NAMALWA (cell line): ENCODE measurements around the gene TBC1D2B.
A peak's percentile ranks its signal among the peaks of the same experiment; 100 is the strongest.

Experiments
- DNase-seq: peaks from one replicate; pipeline ENCODE4 v3.0.0-alpha.2; 2015; ENCODE audit warnings: low spot score

Gene TBC1D2B

DNA sequence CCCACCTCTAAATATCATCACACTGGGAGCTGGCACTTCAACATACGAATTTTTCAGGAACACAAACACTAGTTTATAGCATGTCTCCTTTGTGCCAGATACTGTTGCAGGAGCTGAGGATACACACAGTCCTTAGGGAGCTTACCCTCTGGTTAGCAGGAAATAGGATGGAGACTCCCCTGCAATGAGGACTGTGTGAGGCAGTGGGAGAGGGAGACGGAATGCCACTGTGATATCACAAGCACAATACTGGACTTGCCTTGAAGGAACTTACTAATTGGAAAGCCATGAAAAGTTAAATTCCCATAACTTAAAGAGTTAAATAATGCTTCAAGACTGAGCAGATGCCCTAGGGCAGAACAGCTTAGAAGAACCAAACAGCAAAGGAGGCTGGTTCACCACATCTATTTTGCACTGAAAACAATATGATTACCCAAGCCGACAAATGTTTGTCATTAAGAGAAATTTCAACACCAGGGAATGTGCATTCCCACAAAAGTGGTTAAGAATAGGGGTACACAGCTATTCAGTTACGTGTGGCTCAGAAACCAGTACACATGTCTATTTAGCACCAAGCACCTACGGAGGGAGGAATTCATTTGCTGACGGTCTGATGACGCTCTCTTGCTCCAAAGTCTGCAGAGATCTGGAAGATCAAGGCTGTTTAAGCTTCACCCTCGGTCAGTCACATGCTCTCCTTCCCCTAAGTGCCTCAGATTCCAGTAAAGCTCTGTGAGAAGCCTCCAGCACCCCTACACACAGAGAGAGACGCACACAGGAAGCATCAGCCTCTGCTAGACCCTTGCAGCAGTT lies 5.2 kb downstream of the TBC1D2B start:
- DNase-seq, result no peak

DNA sequence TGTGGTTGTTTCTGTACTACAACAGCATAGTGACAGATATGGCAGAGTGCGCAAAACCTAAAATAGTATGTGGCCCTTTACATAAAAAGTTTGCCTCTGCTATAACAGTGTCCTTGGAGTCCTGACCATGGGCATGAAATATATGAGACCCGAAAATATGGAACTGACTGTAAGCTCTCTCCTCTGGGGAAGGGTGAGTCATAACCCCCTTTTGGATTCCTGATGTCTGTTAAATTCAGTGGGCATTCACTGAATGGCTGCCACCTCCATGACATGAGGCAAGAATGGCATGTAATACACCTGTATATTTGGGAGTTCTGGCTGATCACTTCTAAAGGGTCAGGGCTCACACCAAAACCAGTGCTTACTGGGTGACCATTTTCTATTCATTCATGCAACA lies 6.1 kb downstream of the TBC1D2B start:
- DNase-seq, result no peak

DNA sequence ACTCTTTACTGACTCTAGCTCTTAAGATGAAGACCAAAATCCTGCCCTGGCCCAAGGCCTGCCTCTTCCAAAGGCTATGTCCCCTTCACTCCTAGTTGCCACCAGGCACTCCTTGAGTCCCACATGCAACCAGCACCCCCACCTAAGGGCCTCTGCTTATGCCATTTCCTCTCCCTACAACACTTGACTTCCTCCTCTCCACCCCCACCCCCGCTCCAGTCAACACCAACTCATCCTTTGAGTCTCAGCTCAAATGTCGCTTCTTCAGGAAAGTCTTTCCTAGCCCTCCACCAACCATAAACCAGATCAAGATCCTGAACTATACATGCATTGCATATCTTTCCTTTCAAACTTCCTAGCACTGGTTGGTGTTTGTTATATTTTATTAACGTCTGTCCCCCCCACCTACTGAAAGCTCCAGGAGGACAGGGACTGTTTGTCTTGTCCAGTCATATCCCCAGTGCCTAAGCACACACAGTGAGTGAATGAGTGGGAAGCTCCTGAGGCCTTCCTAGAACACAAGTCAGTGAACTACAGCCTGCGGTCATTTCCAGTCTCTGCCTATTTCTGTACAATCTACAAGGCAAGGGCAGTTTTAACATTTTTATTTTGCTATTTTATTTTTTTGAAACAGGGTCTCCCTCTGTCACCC lies 7.3 kb downstream of the TBC1D2B start:
- peak; percentile 29 for DNase-seq

GRCh38 chr15:78069462-78070029 lies 8.0 kb downstream of the TBC1D2B start:
- peak; percentile 46 for DNase-seq

DNA sequence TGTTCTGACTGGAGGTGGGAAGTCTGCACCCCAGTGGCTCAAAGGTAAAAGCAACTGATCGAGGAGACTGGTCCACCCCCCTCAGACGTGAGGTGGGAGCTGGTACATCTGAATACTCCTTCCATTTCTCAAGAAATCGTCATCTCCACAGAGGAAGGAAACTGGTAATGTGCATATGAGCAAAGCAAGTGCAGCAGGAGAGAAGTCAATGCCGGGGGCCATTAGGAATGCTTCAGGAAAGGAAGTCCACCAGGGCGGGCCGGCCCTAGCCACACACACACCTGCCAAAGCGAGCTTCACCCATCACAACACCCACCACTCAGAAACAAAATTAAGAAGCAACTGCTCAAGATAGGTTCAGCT lies 8.5 kb downstream of the TBC1D2B start:
- DNase-seq, result no peak

DNA sequence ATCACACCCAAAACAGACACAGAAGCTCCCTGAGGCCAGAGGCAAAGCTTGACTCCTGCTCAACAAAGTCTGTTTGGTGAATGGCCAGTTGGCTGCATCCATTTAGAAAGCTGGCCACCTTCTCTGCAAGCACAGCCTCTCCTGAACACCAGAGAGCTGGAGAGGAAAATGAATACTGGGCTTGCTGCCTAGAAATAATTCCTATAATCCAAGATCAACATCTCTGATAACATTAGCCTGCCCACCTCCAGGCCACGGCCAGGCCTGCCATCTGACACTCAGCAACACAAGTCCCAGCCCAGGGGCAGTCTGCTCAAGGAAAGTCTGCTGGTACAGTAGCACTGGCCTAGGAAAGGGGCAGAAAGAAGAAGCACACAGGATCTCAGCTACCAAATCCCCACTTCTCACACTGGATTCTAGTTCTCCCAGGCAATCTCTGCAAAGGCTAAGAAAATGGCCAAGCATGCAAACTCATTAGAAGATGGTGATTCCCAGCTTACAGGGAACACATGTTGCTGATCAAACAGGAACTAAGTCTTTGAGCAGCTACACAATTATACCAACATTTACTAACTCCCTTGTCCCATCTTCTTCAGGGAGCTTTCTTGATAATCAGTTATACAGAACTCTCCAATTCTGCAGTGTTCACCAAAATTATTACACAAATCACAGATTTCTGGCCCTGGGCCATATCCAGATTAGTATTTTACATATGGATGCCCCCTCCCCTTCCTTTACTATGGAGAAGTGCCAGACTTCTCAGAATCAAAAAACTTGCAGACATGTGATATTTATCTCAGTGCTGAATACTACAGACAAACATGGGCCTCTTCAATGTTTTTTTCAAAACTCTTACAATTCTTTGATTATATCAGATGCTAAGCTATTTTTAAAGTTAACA lies 9.9 kb downstream of the TBC1D2B start:
- DNase-seq, result peak; percentile 37

- DNase-seq, result peak; percentile 67
These were observed 11.3 kb downstream of the TBC1D2B start for GRCh38 chr15:78065973-78066946.

DNA sequence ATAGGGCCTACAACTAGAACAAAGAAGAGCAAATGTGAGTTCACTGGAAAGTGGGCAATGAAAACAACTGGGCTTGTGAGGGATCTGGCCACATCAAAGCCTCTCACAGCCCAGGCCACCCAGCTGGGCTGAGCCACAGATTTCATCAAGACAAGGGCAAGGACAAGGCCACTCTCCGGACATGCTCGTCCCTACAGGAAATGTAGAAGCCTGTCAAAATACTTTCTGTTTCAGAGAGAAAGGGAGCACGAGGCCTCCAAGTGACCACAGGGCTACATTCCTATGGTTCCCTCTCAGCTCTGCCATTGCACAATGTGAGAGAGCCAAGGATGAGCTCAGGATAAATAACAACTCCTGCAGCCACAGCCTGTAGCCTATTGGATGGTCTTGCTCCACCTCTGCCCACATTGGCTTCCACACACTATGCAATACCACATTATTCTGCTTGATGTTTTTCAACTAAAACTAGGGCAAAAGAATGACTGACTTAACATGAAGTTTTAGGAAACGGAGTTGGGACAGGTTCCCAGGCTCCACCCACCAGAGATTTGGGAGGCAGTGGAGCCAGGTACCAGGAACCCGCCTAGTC lies 12.1 kb downstream of the TBC1D2B start:
- no peak for DNase-seq

GRCh38 chr15:78064544-78064943 lies 13.0 kb downstream of the TBC1D2B start:
- DNase-seq, result no peak

DNA sequence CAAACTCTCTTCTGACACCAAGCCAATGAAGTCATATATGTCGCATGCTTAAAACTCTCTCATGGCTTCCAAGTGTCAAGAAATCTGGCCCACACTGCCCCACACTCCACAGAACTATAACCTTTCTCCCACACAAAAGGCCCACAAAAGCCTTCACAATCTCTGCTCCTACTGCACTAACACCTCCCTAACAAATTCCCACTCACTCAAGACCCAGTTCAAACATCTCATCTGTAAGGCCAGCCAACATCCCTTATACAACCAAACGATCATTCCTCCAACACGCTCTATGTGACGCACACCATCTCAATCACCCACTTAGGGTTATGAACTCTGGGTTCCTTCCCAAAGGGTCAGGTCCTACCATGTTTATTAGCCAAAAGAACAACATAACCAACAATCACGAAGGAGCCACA lies 13.5 kb downstream of the TBC1D2B start:
- no peak for DNase-seq

DNA sequence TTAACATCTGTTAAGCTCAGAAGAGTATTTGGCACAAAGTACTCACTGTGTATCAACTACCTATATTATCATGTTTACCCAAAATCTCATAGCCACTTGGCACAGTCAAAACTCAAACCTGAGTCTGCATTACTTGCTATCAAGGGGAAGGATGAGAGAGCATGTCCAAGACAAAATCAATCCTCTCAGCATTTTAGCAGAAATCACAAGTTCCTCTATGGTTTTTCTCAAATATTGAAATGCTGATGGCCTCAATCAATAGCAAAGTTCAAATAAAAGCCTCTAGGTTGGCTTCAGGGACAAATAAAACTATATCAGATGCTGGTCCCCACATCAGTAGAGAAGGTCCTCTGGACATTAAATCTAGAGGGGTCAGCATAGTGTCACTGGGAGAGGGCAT lies 14.3 kb downstream of the TBC1D2B start:
- no peak for DNase-seq

GRCh38 chr15:78061963-78062427 lies 15.5 kb downstream of the TBC1D2B start:
- peak; percentile 84 for DNase-seq

DNA sequence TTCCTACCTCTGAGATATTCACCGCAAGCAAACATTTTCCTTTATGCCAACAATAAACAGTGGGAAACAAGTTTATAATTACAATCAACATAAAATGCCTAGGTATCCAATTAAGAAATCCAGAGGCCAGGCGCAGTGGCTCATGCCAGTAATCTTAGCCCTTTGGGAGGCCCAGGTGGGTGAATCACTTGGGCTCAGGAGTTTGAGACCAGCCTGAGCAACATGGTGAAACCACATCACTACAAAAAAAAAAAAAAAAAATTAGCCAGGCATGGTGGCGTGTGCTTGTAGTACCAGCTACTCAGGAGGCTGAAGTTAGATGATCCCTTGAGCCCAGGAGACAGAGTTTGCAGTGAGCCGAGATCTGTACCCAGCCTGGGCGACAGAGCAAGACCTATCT lies 17.3 kb downstream of the TBC1D2B start:
- no peak for DNase-seq

- peak; percentile 77 for DNase-seq
These were observed 18.2 kb downstream of the TBC1D2B start for GRCh38 chr15:78059110-78059839.

GRCh38 chr15:78058401-78058935 lies 19.0 kb downstream of the TBC1D2B start:
- DNase-seq, result no peak

DNA sequence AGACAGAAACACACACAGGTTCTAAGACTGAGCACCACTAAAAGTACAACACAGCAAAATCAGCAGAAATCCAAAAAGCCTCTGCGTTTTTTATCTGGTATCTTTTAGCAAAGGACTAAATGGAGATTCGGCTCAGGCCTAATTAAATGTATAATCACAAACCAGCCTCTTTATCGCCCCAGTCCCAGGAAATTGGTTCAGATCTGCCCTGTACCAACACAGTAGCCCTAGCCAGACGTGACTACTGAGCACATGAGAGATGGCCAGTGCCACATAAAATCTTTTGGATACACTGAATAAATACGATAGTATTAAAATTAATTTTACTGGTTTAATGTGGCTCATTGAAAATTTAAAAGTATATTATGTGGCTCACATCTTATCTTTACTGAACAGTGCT lies 19.7 kb downstream of the TBC1D2B start:
- DNase-seq, result no peak

GRCh38 chr15:78056714-78057269 lies 20.7 kb downstream of the TBC1D2B start:
- DNase-seq, result peak; percentile 92

DNA sequence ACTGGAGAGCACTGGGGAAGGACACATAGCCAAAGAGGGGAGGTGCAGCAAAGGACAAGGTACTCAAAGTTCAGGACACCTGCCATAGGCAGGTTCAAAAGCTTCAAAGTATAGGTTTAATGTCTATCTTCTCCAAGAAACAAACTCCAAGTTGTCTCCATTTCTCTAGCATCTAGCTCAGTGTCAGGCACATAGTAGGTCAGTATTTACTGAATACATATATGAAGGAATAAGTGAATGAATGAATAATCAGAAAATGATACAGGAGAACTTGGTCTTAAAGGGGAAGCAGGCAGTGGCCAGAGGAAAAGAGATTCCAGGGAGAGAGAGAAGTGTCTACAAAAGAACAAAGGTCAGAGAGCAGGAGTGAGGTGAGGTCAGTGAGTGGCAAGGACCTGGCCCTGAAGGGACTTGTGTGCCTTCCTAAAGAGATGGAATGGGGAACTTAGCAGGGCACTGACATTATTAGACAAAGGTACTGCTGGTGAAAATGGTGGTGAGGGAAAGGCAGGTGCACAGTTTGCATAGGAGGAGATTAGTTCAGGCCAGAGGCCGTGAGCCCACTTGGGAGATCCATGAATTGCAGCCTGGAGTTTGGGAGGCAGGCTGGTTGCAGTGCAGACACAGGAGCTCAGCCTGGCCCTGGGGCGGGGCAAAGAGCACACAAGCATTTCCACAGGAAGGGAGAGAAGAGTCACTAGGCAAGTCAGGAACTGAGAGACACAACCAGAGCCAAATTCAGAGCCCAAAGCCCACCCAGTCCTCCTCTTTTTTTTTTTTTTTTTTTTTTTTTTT lies 21.4 kb downstream of the TBC1D2B start:
- DNase-seq, result no peak
